Thoracic aorta (tissue), 2 donors: ENCODE measurements around the gene NTPCR. TPM values are rescaled to one million over a fixed set of nuclear protein-coding genes. Genes with fewer than 3 reads are reported as not detected.

Source experiments
- ATAC-seq: fragments of 150-250 bp; one replicate; pipeline ENCODE4 v1.8.0; 2017; ENCODE audit warnings: low read depth; ENCODE audit not compliant: insufficient number of reproducible peaks, low FRiP score
- DNase-seq: peaks from one replicate; pipeline ENCODE4 v3.0.0-alpha.2; 2020; ENCODE audit warnings: low spot score
- H3K27ac ChIP-seq, 2 donors: fragments of 200-600 bp; sonication (generic); 1 replicate in 1 of 2; 2 replicates in 1 of 2; pipeline ENCODE4 v1.5.1; 2016; ENCODE audit warnings: mild to moderate bottlenecking in 2 of 2, moderate library complexity in 2 of 2
- H3K27me3 ChIP-seq: fragments of 200-600 bp; sonication (generic); replicated peaks from 2 replicates; pipeline ENCODE4 v1.6.0; 2016; ENCODE audit warnings: mild to moderate bottlenecking; ENCODE audit not compliant: insufficient read depth
- H3K36me3 ChIP-seq: fragments of 200-600 bp; sonication (generic); one replicate; pipeline ENCODE4 v1.5.1; 2016
- H3K4me1 ChIP-seq, 2 donors: fragments of 200-600 bp; sonication (generic); 1 replicate in 1 of 2; 2 replicates in 1 of 2; pipeline versions ENCODE4 v1.5.1 to v1.6.0; 2016; ENCODE audit warnings: low read depth in 2 of 2, mild to moderate bottlenecking in 1 of 2; ENCODE audit not compliant: control insufficient read depth in 1 of 2
- H3K4me3 ChIP-seq: fragments of 200-600 bp; sonication (generic); 2 replicates; pipeline ENCODE4 v1.5.1; 2016; ENCODE audit warnings: mild to moderate bottlenecking
- H3K9me3 ChIP-seq: fragments of 200-600 bp; sonication (generic); 2 replicates; pipeline ENCODE4 v1.5.1; 2016
- CTCF ChIP-seq: fragments of 200-600 bp; sonication (generic); IDR thresholded peaks from one replicate; pipeline ENCODE4 v1.5.1; 2019; ENCODE audit warnings: antibody characterized with exemption
- total RNA-seq, 2 donors: library from RNA; depleted of rRNA; stranded (reverse); fragments of >200 nt; gene quantifications; one replicate each; pipeline versions ENCODE4 v1.1.0 to v1.2.3, GENCODE V29; 2016

NTPCR gene
- total RNA-seq, 2 donors from 2014 or later = 9.3 to 21.4 TPM

GRCh38 chr1:232904566-232904965 is 45.8 kb upstream of the NTPCR start:
- Histone ChIP-seq H3K27ac (no peak overlapping the region), H3K36me3 (no peaks in the 10 kb centered on the region), H3K9me3 (no peaks in the 10 kb centered on the region), H3K4me3 (no peak overlapping the region), H3K4me1 (peaks cover 0 to 13% of the 10 kb centered on the region in 2 donors), H3K27me3 (no peaks in the 10 kb centered on the region)
- no peak for TF ChIP-seq CTCF
- DNase-seq (no peak), ATAC-seq (no peak)

GRCh38 chr1:232905331-232906034 is 44.9 kb upstream of the NTPCR start:
- no peak overlapping the region for H3K27ac ChIP-seq
- peaks cover 0 to 12% of the 10 kb centered on the region in 2 donors for H3K4me1 ChIP-seq
- no peaks in the 10 kb centered on the region for H3K9me3 ChIP-seq
- no peak overlapping the region for H3K4me3 ChIP-seq
- DNase-seq (no peak), ATAC-seq (no peak)
- H3K27me3 ChIP-seq = no peaks in the 10 kb centered on the region
- no peaks in the 10 kb centered on the region for H3K36me3 ChIP-seq
- no peak for TF ChIP-seq CTCF

GRCh38 chr1:232906441-232906840 is 44.0 kb upstream of the NTPCR start:
- Histone ChIP-seq H3K4me1 (peaks cover 0 to 2% of the 10 kb centered on the region in 2 donors), H3K36me3 (no peaks in the 10 kb centered on the region), H3K27ac (no peak overlapping the region), H3K27me3 (no peaks in the 10 kb centered on the region), H3K4me3 (no peak overlapping the region), H3K9me3 (no peaks in the 10 kb centered on the region)
- no peak for TF ChIP-seq CTCF
- ATAC-seq (no peak), DNase-seq (no peak)

GRCh38 chr1:232908831-232909230 is 41.6 kb upstream of the NTPCR start:
- Histone ChIP-seq H3K4me1 (no peaks in the 10 kb centered on the region), H3K9me3 (no peaks in the 10 kb centered on the region), H3K27me3 (no peaks in the 10 kb centered on the region), H3K4me3 (no peak overlapping the region), H3K27ac (no peak overlapping the region), H3K36me3 (no peaks in the 10 kb centered on the region)
- TF ChIP-seq CTCF = no peak
- DNase-seq (no peak), ATAC-seq (no peak)

- H3K27ac ChIP-seq = no peak overlapping the region
- ATAC-seq (no peak), DNase-seq (no peak)
- TF ChIP-seq CTCF = no peak
- H3K36me3 ChIP-seq = no peaks in the 10 kb centered on the region
- H3K9me3 ChIP-seq = no peaks in the 10 kb centered on the region
- no peaks in the 10 kb centered on the region for H3K4me1 ChIP-seq
- no peaks in the 10 kb centered on the region for H3K27me3 ChIP-seq
- no peak overlapping the region for H3K4me3 ChIP-seq
Observed at GRCh38 chr1:232909752-232910151, 40.7 kb upstream of the NTPCR start.
